Measurements from ENCODE around the gene PLPPR2. TPM values are rescaled to one million over a fixed set of nuclear protein-coding genes. Genes with fewer than 3 reads are reported as not detected.
"Not testable (repeated sequence)": the region's sequence is repeated elsewhere in the genome, so short reads cannot be mapped to it uniquely, and the experiment has no call there.

Gene PLPPR2
- total RNA-seq, 4 donors from 2014 or later: 4.1 to 71.7 (median 23.7) TPM

GRCh38 chr19:11399667-11400066 is 44.4 kb downstream of the PLPPR2 start:
- TF ChIP-seq POLR2A (IDR thresholded peaks at IDR 0.05): no peak
- TF ChIP-seq, protein P1, sequence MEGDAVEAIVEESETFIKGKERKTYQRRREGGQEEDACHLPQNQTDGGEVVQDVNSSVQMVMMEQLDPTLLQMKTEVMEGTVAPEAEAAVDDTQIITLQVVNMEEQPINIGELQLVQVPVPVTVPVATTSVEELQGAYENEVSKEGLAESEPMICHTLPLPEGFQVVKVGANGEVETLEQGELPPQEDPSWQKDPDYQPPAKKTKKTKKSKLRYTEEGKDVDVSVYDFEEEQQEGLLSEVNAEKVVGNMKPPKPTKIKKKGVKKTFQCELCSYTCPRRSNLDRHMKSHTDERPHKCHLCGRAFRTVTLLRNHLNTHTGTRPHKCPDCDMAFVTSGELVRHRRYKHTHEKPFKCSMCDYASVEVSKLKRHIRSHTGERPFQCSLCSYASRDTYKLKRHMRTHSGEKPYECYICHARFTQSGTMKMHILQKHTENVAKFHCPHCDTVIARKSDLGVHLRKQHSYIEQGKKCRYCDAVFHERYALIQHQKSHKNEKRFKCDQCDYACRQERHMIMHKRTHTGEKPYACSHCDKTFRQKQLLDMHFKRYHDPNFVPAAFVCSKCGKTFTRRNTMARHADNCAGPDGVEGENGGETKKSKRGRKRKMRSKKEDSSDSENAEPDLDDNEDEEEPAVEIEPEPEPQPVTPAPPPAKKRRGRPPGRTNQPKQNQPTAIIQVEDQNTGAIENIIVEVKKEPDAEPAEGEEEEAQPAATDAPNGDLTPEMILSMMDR (IDR thresholded peaks at IDR 0.05): no peak
- no peak for DNase-seq
- Histone ChIP-seq H3K4me3 (no peak overlapping the region), H3K4me1 (no peaks in the 10 kb centered on the region), H3K36me3 (no peaks in the 10 kb centered on the region), H3K27me3 (no peaks in the 10 kb centered on the region), H3K27ac (no peak overlapping the region), H3K9me3 (no peaks in the 10 kb centered on the region)
- intact Hi-C loops (cut with DNase I; ENCODE audit: low total_unique reads): no loop called here

- DNase-seq: no peak
- H3K36me3 ChIP-seq: no peaks in the 10 kb centered on the region
- TF ChIP-seq, protein P1 (IDR thresholded peaks at IDR 0.05): no peak
- H3K9me3 ChIP-seq: no peaks in the 10 kb centered on the region
- H3K27me3 ChIP-seq: no peaks in the 10 kb centered on the region
- no peak overlapping the region for H3K27ac ChIP-seq
- intact Hi-C loops (cut with DNase I; ENCODE audit: low total_unique reads): no loop called here
- H3K4me1 ChIP-seq: no peaks in the 10 kb centered on the region
- no peak overlapping the region for H3K4me3 ChIP-seq
Measured at GRCh38 chr19:11400798-11401197, 45.6 kb downstream of the PLPPR2 start.

DNA sequence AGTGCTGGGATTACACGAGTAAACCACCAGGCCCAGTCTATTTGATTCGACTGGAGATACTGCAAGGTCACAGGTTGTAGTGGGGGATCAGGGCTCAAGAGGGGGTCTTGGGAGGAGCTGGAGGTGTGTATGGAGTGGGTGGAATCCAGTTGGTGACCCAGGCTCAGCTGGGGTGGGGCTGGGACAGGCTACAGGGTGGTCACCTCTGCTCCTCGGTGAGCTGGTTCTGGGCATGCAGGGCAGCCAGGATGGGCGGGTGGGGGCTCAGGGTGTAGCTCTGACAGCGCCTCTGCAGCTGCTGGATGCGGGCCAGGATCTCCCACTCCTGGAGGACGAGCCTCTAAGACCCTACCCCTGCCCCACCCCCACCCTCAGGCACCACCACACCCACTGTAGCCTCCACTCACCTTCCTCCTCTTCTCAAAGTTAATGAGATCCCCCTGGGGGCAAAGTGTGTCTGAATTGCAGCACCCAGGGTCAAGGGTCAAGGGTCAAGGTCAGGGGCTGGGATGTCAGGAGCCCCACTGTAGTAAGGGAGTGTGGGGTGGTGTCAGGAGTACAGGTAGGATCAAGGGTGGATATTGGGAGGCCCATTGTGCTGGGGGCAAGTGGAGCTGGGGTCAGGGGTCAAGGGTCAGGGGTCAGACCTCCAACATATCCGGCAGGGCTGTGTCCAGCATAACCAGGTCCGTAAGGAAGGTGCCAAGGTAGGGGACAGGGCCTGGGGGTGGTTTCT is 46.7 kb downstream of the PLPPR2 start:
- intact Hi-C loops (cut with DNase I; ENCODE audit: low total_unique reads): no loop called here
- H3K4me1 ChIP-seq: peaks cover 0 to 4% of the 10 kb centered on the region in 2 donors
- no peaks in the 10 kb centered on the region for H3K36me3 ChIP-seq
- H3K27me3 ChIP-seq: no peaks in the 10 kb centered on the region
- no peak overlapping the region for H3K27ac ChIP-seq
- TF ChIP-seq, protein P1 (IDR thresholded peaks at IDR 0.05): no peak
- TF ChIP-seq POLR2A (IDR thresholded peaks at IDR 0.05): no peak
- no peak overlapping the region for H3K4me3 ChIP-seq
- no peaks in the 10 kb centered on the region for H3K9me3 ChIP-seq
- no peak for DNase-seq

DNA sequence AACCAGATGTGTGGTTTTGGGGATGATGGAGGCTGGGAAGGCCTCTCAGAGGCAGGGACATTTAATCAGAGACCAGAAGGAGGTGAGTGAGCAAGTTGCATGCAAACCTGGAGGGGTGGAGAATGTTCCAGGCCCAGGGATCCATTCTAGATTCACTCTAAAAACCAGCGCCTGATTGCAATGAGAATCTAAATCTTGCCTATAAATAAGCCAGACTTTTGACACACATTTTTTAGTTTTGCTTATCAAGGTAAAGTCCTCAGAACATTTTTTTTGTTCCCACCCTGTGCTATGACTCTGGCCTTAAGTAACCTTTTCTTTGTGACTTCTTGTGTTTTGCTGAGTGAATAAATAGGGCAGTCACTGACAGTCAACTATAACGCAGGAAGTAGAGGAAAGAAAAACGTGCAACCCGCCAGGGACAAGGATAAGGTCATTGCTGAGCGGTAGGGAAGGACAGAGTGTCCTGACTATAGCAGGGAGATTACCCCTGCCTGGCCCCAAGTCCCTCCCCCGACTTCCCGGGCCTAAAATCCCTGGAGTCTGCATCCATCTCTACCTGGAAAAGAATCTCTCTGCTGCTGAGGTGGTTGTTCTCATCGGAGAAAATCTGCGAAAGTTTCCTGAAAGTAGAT is 49.5 kb downstream of the PLPPR2 start:
- no peak for TF ChIP-seq POLR2A (IDR thresholded peaks at IDR 0.05)
- TF ChIP-seq, protein P1 (IDR thresholded peaks at IDR 0.05): no peak
- H3K4me1 ChIP-seq: peaks cover 0 to 4% of the 10 kb centered on the region in 2 donors
- H3K27me3 ChIP-seq: no peaks in the 10 kb centered on the region
- intact Hi-C loops (cut with DNase I; ENCODE audit: low total_unique reads): no loop called here
- H3K36me3 ChIP-seq: no peaks in the 10 kb centered on the region
- no peak overlapping the region for H3K4me3 ChIP-seq
- no peaks in the 10 kb centered on the region for H3K9me3 ChIP-seq
- DNase-seq: no peak
- no peak overlapping the region for H3K27ac ChIP-seq

GRCh38 chr19:11405846-11406643 is 50.8 kb downstream of the PLPPR2 start:
- no peak for TF ChIP-seq POLR2A (IDR thresholded peaks at IDR 0.05)
- TF ChIP-seq, protein P1 (IDR thresholded peaks at IDR 0.05): peak; percentile 14 to 41 (median 26)
- no peaks in the 10 kb centered on the region for H3K27me3 ChIP-seq
- intact Hi-C loops (cut with DNase I; ENCODE audit: low total_unique reads): no loop called here
- H3K4me3 ChIP-seq: no peak overlapping the region
- peaks cover 0 to 4% of the 10 kb centered on the region in 2 donors for H3K4me1 ChIP-seq
- H3K36me3 ChIP-seq: no peaks in the 10 kb centered on the region
- DNase-seq: no peak
- no peaks in the 10 kb centered on the region for H3K9me3 ChIP-seq
- H3K27ac ChIP-seq: no peak overlapping the region

DNA sequence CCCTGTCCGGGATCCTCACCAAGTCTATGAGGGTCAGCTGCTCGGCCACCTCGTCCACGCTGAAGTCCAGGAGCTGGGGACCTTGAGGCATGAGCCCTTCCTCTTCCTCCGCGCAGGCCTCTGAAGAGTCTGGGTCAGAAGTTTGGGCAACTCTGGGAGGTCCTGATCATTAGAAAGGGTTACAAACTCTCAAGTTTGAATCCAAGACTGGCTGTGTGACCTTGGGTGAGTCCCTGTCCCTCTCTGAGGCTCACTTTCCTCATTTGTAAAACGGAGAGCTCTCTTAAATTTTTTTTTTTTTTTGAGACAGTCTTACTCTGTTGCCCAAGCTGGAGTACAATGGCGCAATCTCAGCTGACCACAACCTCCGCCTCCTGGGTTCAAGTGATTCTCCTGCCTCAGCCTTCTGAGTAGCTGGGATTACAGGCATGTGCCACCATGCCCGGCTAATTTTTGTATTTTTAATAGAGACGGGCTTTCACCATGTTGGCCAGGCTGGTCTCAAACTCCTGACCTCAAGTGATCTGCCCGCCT is 51.5 kb downstream of the PLPPR2 start:
- DNase-seq; H3K9me3 ChIP-seq; intact Hi-C loops (cut with DNase I; ENCODE audit: low total_unique reads); H3K36me3 ChIP-seq; H3K27me3 ChIP-seq; H3K4me1 ChIP-seq; H3K27ac ChIP-seq; H3K4me3 ChIP-seq: not testable (repeated sequence)
